Esophagus muscularis mucosa (tissue), 4 donors: ENCODE data around the gene LRRC71. TPM values are rescaled to one million over a fixed set of nuclear protein-coding genes. Genes with fewer than 3 reads are reported as not detected.
A peak's percentile ranks its signal among the peaks of the same experiment; 100 is the strongest.
"Not testable (repeated sequence)": the region's sequence is repeated elsewhere in the genome, so short reads cannot be mapped to it uniquely, and the experiment has no call there.

ENCODE experiments used
- DNase-seq: peaks from one replicate; pipeline ENCODE4 v3.0.0-alpha.2; 2017; ENCODE audit errors: extremely low spot score
- H3K27ac ChIP-seq, 4 donors: fragments of 200-600 bp; sonication (generic); replicated peaks in 1 of 4; 1 replicate in 3 of 4; 2 replicates in 1 of 4; pipeline ENCODE4 v1.5.1; 2016 to 2019; ENCODE audit warnings: mild to moderate bottlenecking in 1 of 4
- H3K27me3 ChIP-seq, 4 donors: fragments of 200-600 bp; sonication (generic); one replicate each; pipeline versions ENCODE4 v1.5.1 to v1.6.0; 2016 to 2019
- H3K36me3 ChIP-seq, 4 donors: fragments of 200-600 bp; sonication (generic); one replicate each; pipeline ENCODE4 v1.5.1; 2016 to 2019
- H3K4me1 ChIP-seq, 4 donors: fragments of 200-600 bp; sonication (generic); one replicate each; pipeline ENCODE4 v1.5.1; 2016 to 2019
- H3K4me3 ChIP-seq, 4 donors: fragments of 200-600 bp; sonication (generic); 1 replicate in 2 of 4; 2 replicates in 2 of 4; pipeline ENCODE4 v1.5.1; 2016 to 2019; ENCODE audit warnings: mild to moderate bottlenecking in 4 of 4, moderate library complexity in 1 of 4
- H3K9me3 ChIP-seq, 4 donors: fragments of 200-600 bp; sonication (generic); 1 replicate in 3 of 4; 2 replicates in 1 of 4; pipeline ENCODE4 v1.5.1; 2016 to 2019
- CTCF ChIP-seq, 3 experiments: fragments of 200-600 bp in 2 of 3; fragments of 450-650 bp in 1 of 3; sonication (generic) in 2 of 3; IDR thresholded peaks; one replicate each; pipeline ENCODE4 v1.5.1; 2017 to 2019; ENCODE audit warnings: antibody characterized with exemption in 3 of 3, mild to moderate bottlenecking in 2 of 3, moderate library complexity in 1 of 3
- EP300 ChIP-seq: sonication (generic); formaldehyde crosslinking; IDR thresholded peaks from one replicate; pipeline ENCODE4 v1.6.1; 2017; ENCODE audit warnings: antibody characterized with exemption
- POLR2A ChIP-seq: fragments of 450-650 bp; IDR thresholded peaks from one replicate; pipeline ENCODE4 v1.6.1; 2017; ENCODE audit warnings: antibody characterized with exemption, moderate library complexity, mild to moderate bottlenecking, low read depth
- POLR2AphosphoS5 ChIP-seq, 2 donors: sonication (generic); formaldehyde crosslinking; IDR thresholded peaks; one replicate each; pipeline ENCODE4 v1.6.1; 2017; ENCODE audit warnings: antibody characterized with exemption in 2 of 2
- WGBS: methylation state at CpG from one replicate; pipeline ENCODE4 v1.1.5; 2018; 5-methylcytosine and 5-hydroxymethylcytosine counted together
- intact Hi-C: fragments of 100-400 bp; cut with DNase I; formaldehyde crosslinking; loops from one replicate; pipeline ENCODE4 v1.15.1; 2023
- total RNA-seq, 4 donors: library from RNA; depleted of rRNA; stranded (reverse); fragments of >200 nt; gene quantifications; one replicate each; pipeline versions ENCODE4 v1.1.0 to v1.2.1, GENCODE V29; 2016

LRRC71 gene
- total RNA-seq, 4 donors from 2014 or later: not detected

- Histone ChIP-seq H3K9me3 (no peaks in the 10 kb centered on the region), H3K27me3 (peaks cover 10 to 90% (median 57%) of the 10 kb centered on the region in 4 donors), H3K4me3 (no peak overlapping the region), H3K36me3 (no peaks in the 10 kb centered on the region), H3K27ac (no peak overlapping the region), H3K4me1 (peaks cover 24 to 39% (median 33%) of the 10 kb centered on the region in 4 donors)
- TF ChIP-seq POLR2AphosphoS5 (IDR thresholded peaks at IDR 0.05): no peak
- no peak for TF ChIP-seq CTCF (IDR thresholded peaks at IDR 0.05)
- no peak for DNase-seq
- intact Hi-C loops: no loop called here
- WGBS: 92% methylated on average over 5 of the region's 5 CpGs
Measured at GRCh38 chr1:156925154-156926010, 5.0 kb downstream of the LRRC71 start.

- Histone ChIP-seq H3K27me3 (peaks cover 4 to 82% (median 51%) of the 10 kb centered on the region in 4 donors), H3K4me3 (no peak overlapping the region), H3K36me3 (no peaks in the 10 kb centered on the region), H3K4me1 (peaks cover 18 to 39% (median 31%) of the 10 kb centered on the region in 4 donors), H3K9me3 (no peaks in the 10 kb centered on the region), H3K27ac (no peak overlapping the region)
- no peak for TF ChIP-seq POLR2AphosphoS5 (IDR thresholded peaks at IDR 0.05)
- TF ChIP-seq POLR2A: no peak
- TF ChIP-seq CTCF (IDR thresholded peaks at IDR 0.05): no peak
- no peak for TF ChIP-seq EP300
- intact Hi-C loops: no loop called here
- DNase-seq: no peak
- 57% methylated on average over 3 of the region's 3 CpGs for WGBS
Measured at GRCh38 chr1:156926175-156926574, 5.7 kb downstream of the LRRC71 start.

GRCh38 chr1:156926695-156927094 lies 6.3 kb downstream of the LRRC71 start:
- peaks cover 18 to 44% (median 36%) of the 10 kb centered on the region in 4 donors for H3K4me1 ChIP-seq
- WGBS: 100% methylated on average over 4 of the region's 6 CpGs
- H3K36me3 ChIP-seq, intact Hi-C loops, H3K27ac ChIP-seq, DNase-seq, H3K9me3 ChIP-seq, H3K4me3 ChIP-seq: not testable (repeated sequence)
- peaks cover 4 to 77% (median 50%) of the 10 kb centered on the region in 4 donors for H3K27me3 ChIP-seq

- Histone ChIP-seq H3K27me3 (peaks cover 4 to 69% (median 44%) of the 10 kb centered on the region in 4 donors), H3K4me1 (peaks cover 18 to 49% (median 41%) of the 10 kb centered on the region in 4 donors), H3K27ac (no peak overlapping the region), H3K4me3 (peak overlapping the region; percentile 34 to 53 (median 39)), H3K36me3 (no peaks in the 10 kb centered on the region), H3K9me3 (no peaks in the 10 kb centered on the region)
- intact Hi-C loops: no loop called here
- TF ChIP-seq POLR2A: no peak
- TF ChIP-seq EP300: no peak
- peak; percentile 49 to 56 (median 50) for TF ChIP-seq CTCF (IDR thresholded peaks at IDR 0.05)
- TF ChIP-seq POLR2AphosphoS5 (IDR thresholded peaks at IDR 0.05): no peak
- 10% methylated on average over 30 of the region's 64 CpGs for WGBS
- no peak for DNase-seq
Measured at GRCh38 chr1:156927215-156928042, 7.0 kb downstream of the LRRC71 start.

- H3K27me3 ChIP-seq: peaks cover 4 to 63% (median 38%) of the 10 kb centered on the region in 4 donors
- no peaks in the 10 kb centered on the region for H3K9me3 ChIP-seq
- intact Hi-C loops: no loop called here
- no peak for DNase-seq
- H3K36me3 ChIP-seq: no peaks in the 10 kb centered on the region
- peaks cover 18 to 45% (median 38%) of the 10 kb centered on the region in 4 donors for H3K4me1 ChIP-seq
- 3% methylated on average over 4 of the region's 4 CpGs for WGBS
- peak overlapping the region; percentile 34 to 53 (median 39) for H3K4me3 ChIP-seq
- H3K27ac ChIP-seq: no peak overlapping the region
- no peak for TF ChIP-seq EP300
- no peak for TF ChIP-seq POLR2A
- TF ChIP-seq CTCF (IDR thresholded peaks at IDR 0.05): no peak
- no peak for TF ChIP-seq POLR2AphosphoS5 (IDR thresholded peaks at IDR 0.05)
Measured at GRCh38 chr1:156928043-156928602, 7.7 kb downstream of the LRRC71 start.
